ENCODE data around the gene PFDN1.
A peak's percentile ranks its signal among the peaks of the same experiment; 100 is the strongest.

PFDN1 gene

GRCh38 chr5:140322751-140323731, 20.1 kb upstream of the PFDN1 start:
- no peak overlapping the region for H3K4me3 ChIP-seq (ENCODE audit: control insufficient read depth, low read depth, low read length)
- peak; percentile 94 for DNase-seq (ENCODE audit: low read depth)
- TF ChIP-seq, protein P1, sequence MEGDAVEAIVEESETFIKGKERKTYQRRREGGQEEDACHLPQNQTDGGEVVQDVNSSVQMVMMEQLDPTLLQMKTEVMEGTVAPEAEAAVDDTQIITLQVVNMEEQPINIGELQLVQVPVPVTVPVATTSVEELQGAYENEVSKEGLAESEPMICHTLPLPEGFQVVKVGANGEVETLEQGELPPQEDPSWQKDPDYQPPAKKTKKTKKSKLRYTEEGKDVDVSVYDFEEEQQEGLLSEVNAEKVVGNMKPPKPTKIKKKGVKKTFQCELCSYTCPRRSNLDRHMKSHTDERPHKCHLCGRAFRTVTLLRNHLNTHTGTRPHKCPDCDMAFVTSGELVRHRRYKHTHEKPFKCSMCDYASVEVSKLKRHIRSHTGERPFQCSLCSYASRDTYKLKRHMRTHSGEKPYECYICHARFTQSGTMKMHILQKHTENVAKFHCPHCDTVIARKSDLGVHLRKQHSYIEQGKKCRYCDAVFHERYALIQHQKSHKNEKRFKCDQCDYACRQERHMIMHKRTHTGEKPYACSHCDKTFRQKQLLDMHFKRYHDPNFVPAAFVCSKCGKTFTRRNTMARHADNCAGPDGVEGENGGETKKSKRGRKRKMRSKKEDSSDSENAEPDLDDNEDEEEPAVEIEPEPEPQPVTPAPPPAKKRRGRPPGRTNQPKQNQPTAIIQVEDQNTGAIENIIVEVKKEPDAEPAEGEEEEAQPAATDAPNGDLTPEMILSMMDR (conservative IDR thresholded peaks at IDR 0.05; ENCODE audit: control insufficient read depth, insufficient read depth, low read depth, low read length): no peak

DNA sequence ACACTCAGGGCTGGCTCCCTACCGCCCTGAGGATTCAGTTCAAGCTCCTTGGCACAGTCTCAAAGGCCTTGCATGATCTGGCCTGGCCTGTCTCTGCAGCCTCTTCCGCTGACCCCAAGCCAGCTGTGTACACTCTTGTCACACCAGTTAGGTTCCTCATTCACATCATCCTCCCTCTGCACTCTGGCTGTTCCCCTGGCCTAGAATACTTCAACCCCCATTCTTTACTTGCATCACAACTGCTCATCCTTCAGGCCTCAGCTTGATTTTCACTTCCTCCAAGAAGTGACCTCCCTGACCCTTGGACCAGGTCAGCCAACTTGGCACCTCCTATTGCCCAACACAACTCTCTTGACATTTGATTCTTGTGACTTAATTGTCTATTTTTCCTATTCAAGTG, 18.9 kb upstream of the PFDN1 start:
- H3K4me3 ChIP-seq (ENCODE audit: control insufficient read depth, low read depth, low read length): no peak overlapping the region
- DNase-seq (ENCODE audit: low read depth): no peak
- TF ChIP-seq, protein P1 (conservative IDR thresholded peaks at IDR 0.05; ENCODE audit: control insufficient read depth, insufficient read depth, low read depth, low read length): no peak

DNA sequence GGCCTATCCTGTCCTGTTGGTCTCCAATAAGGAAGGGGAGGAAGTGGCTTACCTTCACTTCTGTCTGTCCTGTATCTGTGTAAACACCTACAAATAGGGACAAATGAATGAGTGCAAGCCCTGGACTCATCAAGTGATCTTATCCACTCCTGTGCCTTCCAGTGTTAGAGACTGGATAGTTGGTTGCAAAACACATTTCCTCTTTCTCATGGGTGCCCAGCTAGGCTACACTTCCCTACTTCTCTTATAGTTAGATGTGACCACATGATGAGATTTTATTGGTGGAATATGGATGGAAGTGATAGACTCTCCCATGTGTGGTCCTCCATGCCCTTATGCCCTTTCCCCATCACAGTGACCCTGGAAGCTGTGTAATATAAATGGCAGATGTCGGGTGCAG, 16.9 kb upstream of the PFDN1 start:
- DNase-seq (ENCODE audit: low read depth): no peak
- TF ChIP-seq, protein P1 (conservative IDR thresholded peaks at IDR 0.05; ENCODE audit: control insufficient read depth, insufficient read depth, low read depth, low read length): no peak
- no peak overlapping the region for H3K4me3 ChIP-seq (ENCODE audit: control insufficient read depth, low read depth, low read length)

DNA sequence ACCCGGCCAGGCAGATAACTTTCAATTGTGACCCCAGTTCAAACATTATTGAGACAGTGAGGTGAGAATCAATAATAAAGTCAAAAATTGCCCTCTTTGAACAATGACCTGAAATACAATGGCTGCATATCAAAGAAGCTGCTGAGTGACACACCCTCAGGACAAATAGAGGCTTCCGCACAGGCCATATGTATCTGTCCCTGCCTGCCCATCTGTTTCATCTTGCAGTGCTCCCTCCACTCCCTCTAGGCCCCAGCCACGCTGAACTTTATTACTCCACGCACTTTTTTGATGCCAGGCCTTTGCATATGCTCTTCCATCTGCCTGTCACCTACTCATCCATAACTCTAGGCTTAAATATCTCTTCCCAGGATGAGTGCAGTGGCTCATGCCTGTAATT, 15.9 kb upstream of the PFDN1 start:
- TF ChIP-seq, protein P1 (conservative IDR thresholded peaks at IDR 0.05; ENCODE audit: control insufficient read depth, insufficient read depth, low read depth, low read length): no peak
- no peak for DNase-seq (ENCODE audit: low read depth)
- H3K4me3 ChIP-seq (ENCODE audit: control insufficient read depth, low read depth, low read length): no peak overlapping the region

GRCh38 chr5:140317859-140318258, 15.0 kb upstream of the PFDN1 start:
- peak; percentile 72 for DNase-seq (ENCODE audit: low read depth)
- TF ChIP-seq, protein P1 (conservative IDR thresholded peaks at IDR 0.05; ENCODE audit: control insufficient read depth, insufficient read depth, low read depth, low read length): no peak
- H3K4me3 ChIP-seq (ENCODE audit: control insufficient read depth, low read depth, low read length): no peak overlapping the region

- no peak for DNase-seq (ENCODE audit: low read depth)
- H3K4me3 ChIP-seq (ENCODE audit: control insufficient read depth, low read depth, low read length): no peak overlapping the region
- TF ChIP-seq, protein P1 (conservative IDR thresholded peaks at IDR 0.05; ENCODE audit: control insufficient read depth, insufficient read depth, low read depth, low read length): no peak
Observed at GRCh38 chr5:140312791-140313189, 9.9 kb upstream of the PFDN1 start.

Measured in fibroblast of mammary gland (primary cell).